Measurements from ENCODE around the gene CYP2A7.
"Not testable (repeated sequence)": the region's sequence is repeated elsewhere in the genome, so short reads cannot be mapped to it uniquely, and the experiment has no call there.

GRCh38 chr19:40879349-40879748 is 2.7 kb downstream of the CYP2A7 start:
- not testable (repeated sequence) for TF ChIP-seq CTCF (IDR thresholded peaks at IDR 0.05 in 2 of 3, conservative IDR thresholded peaks at IDR 0.05 in 1 of 3; ENCODE audit: borderline replicate concordance in 1 of 3, insufficient read depth in 1 of 3, low read depth in 2 of 3, low read length in 2 of 3); ELF1 (IDR thresholded peaks at IDR 0.05; ENCODE audit: borderline replicate concordance, low read depth); YY1 (IDR thresholded peaks at IDR 0.05; ENCODE audit: extremely low read depth, insufficient replicate concordance, low read depth, low read length); REST (IDR thresholded peaks at IDR 0.05; ENCODE audit: low read depth); POLR2A (IDR thresholded peaks at IDR 0.05; ENCODE audit: borderline replicate concordance, extremely low read depth, insufficient read depth, insufficient read length); POLR2AphosphoS5 (IDR thresholded peaks at IDR 0.05; ENCODE audit: low read depth, low read length); ZFX (IDR thresholded peaks at IDR 0.05); EZH2phosphoT487 (IDR thresholded peaks at IDR 0.05; ENCODE audit: borderline replicate concordance); ZBTB33 (IDR thresholded peaks at IDR 0.05; ENCODE audit: extremely low read depth, insufficient replicate concordance, low read length); FOSL1 (IDR thresholded peaks at IDR 0.05; ENCODE audit: low read depth); RAD21 (IDR thresholded peaks at IDR 0.05; ENCODE audit: low read depth); EZH2 (IDR thresholded peaks at IDR 0.05); JUND (IDR thresholded peaks at IDR 0.05)

All from HCT116 (cell line).